NCI-H446 (cell line): ENCODE measurements around the gene PYURF.

Experiments used
- DNase-seq, 2 experiments: peaks; one replicate each; lab custom pipeline; 2025; lab: John Stamatoyannopoulos, UW

The PYURF gene

GRCh38 chr4:88511236-88511635, 12.3 kb downstream of the PYURF start:
- no peak for DNase-seq

- no peak for DNase-seq
Observed at GRCh38 chr4:88503344-88503743, 20.2 kb downstream of the PYURF start.

DNA sequence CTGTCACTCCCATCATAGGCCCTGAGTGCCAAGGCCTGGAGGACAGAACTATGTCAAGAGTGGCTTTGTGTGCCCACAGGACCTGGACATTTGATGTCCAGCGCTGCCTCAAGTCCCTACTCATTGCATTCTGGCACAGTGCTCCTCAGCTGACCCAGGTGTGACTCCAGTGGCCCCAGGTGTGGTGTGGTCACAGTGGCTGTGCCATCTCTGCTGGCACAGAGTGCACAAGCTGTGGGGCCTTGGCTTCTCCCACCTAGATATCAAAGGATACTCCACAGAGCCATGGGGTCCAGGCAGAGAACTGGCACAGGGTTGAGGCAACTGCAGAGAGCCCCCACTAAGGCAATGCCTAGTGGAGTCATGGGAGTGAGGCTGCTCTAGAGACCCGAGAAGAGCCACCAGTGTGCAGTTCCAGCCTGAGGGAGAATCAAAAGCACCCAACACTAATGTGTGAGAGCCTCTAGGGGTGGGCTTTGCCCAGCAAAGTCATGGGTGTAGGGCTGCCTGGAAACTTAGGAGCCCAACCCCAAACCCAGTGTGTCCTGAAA, 25.6 kb downstream of the PYURF start:
- no peak for DNase-seq

- no peak for DNase-seq
Observed at GRCh38 chr4:88489100-88489761, 34.3 kb downstream of the PYURF start.

DNA sequence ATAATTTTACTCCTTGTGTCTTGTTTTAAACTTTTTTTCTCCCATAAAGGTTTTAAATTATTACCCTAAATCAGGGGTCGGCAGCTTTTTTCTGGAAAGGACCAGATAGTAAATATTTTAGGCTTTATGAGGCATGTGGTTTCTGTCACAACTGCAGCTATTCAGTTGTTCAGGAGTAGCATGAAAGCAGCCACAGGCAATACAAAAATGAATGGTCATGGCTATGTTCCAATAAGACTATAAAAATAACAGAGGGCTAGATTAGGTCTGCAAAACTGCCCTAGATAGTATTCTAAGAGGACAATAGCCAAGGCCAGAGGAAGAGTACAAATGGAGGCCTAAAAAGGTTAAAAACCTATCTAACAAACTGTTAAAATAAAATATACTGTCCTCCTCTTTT, 42.0 kb downstream of the PYURF start:
- no peak for DNase-seq

DNA sequence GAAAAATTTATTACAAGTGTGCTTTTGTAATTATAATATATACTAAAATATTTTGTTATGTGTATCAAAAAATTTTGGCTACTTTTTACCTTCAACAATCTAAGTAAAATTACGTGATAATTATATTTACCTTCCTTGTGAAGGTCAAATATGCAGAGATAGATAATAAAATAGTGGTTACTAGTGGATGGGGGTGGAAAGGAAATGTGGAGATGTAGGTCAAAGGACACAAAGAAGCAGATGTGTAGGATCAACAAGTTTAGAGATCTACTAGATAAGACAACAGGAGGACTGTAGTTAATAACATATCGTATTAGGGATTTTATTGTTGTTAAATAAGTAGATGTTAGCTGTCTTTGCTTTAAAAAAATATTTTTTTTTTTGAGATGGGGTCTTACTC, 45.3 kb downstream of the PYURF start:
- DNase-seq: no peak

- no peak for DNase-seq
Observed at GRCh38 chr4:88477229-88477860, 46.2 kb downstream of the PYURF start.
